ENCODE results near the gene SRGAP2B.
A peak's percentile ranks its signal among the peaks of the same experiment; 100 is the strongest.
"Not testable (repeated sequence)": the region's sequence is repeated elsewhere in the genome, so short reads cannot be mapped to it uniquely, and the experiment has no call there.

The SRGAP2B gene

GRCh38 chr1:145065194-145065826 is 29.8 kb downstream of the SRGAP2B start:
- H3K27ac Mint-ChIP-seq, DNase-seq, H3K4me3 Mint-ChIP-seq, H3K4me1 Mint-ChIP-seq, H3K9me3 Mint-ChIP-seq, H3K27me3 Mint-ChIP-seq: not testable (repeated sequence)
- peak; percentile 66 for ATAC-seq

DNA sequence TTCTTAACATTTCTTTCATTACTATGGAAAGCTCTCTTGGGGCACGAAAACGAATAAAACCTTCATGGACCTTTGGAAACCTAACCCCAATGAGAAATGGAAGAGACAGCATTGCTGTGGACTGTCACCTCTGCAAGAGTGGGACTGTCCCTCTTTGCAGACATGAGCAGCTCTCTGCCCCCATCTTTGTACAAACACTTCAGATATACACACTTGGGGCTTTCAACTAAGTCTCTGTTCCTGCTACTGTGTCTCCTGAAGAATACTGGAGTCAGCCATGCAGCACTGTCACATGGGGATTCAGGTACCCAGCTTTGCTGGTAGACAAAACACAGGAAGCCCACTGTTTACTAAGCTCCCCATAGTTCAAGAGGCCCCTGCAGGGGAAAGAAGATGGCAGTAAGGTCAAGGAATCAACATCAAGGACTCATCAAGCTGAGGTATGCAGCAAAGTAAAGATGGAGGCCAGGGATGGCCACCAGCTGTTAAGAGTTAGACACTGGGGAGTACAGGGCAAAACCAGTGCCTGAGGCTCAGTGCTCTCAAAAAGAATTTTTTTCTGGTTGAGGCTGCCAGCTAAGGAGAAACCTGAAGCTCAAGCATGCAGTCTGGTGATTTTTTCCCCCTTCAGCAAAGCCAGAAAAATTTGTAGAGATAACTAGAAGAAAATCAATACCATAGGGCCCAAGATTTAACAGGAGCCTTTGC is 31.0 kb downstream of the SRGAP2B start:
- H3K27ac Mint-ChIP-seq, ATAC-seq, H3K4me3 Mint-ChIP-seq, H3K9me3 Mint-ChIP-seq, H3K4me1 Mint-ChIP-seq, DNase-seq, H3K27me3 Mint-ChIP-seq: not testable (repeated sequence)

GRCh38 chr1:145063285-145063684 is 31.8 kb downstream of the SRGAP2B start:
- not testable (repeated sequence) for H3K27ac Mint-ChIP-seq, H3K9me3 Mint-ChIP-seq, H3K27me3 Mint-ChIP-seq, H3K4me1 Mint-ChIP-seq, ATAC-seq, H3K4me3 Mint-ChIP-seq, DNase-seq

DNA sequence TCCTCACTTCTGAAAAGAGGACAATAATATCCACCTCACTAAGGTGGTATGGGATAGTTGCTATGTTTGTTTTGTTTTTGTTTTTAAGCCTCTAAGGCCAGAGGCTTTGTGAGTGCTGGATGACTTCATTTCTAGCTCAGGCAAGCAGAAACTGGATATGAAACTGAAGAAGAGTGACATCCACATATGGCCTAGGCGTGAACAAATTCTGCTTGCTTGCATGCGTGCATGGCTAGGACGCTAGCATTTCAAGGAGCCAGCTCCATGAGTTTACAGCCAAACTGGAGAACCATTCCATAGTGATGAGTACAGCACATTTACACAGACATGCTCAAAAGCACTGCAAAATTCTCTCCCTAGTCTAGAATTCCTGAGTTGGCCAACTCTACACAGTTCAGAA is 36.9 kb downstream of the SRGAP2B start:
- H3K27ac Mint-ChIP-seq, DNase-seq, H3K4me1 Mint-ChIP-seq, H3K4me3 Mint-ChIP-seq, H3K27me3 Mint-ChIP-seq, H3K9me3 Mint-ChIP-seq: not testable (repeated sequence)
- peak; percentile 54 for ATAC-seq

DNA sequence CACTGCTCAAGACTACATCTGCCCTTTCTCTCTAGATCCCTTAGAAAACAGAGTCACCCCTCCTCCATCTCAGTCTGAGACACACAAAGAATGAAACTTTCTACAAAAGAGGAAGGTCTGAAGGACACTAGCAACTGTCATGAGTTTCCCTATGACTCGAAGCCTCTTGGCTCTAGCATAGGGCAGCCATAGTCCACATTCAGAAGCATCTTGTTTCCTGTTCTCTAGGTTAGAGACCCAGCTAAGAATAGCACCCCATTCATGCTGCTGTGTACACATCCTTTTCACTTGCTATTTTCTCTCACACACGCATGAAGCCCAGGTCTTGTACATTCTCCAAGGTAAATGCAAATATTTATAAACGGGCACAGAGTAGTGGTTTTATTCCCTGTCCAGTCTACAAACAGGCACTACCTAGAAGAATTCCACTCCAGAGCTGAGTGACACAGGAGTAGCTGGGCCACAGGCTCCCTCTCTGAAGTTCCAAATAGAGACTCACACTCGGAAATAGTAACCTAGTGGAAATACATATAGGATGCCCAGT is 39.8 kb downstream of the SRGAP2B start:
- not testable (repeated sequence) for H3K27me3 Mint-ChIP-seq

GRCh38 chr1:145053428-145053827 is 41.7 kb downstream of the SRGAP2B start:
- not testable (repeated sequence) for H3K27ac Mint-ChIP-seq, H3K27me3 Mint-ChIP-seq, H3K4me3 Mint-ChIP-seq, H3K9me3 Mint-ChIP-seq, DNase-seq, ATAC-seq, H3K4me1 Mint-ChIP-seq

More for the DNA sequence above, 39.8 kb downstream of the SRGAP2B start:
- ATAC-seq: peak; percentile 97
- H3K4me1 Mint-ChIP-seq, H3K9me3 Mint-ChIP-seq, DNase-seq, H3K27ac Mint-ChIP-seq, H3K4me3 Mint-ChIP-seq: not testable (repeated sequence)

DNA sequence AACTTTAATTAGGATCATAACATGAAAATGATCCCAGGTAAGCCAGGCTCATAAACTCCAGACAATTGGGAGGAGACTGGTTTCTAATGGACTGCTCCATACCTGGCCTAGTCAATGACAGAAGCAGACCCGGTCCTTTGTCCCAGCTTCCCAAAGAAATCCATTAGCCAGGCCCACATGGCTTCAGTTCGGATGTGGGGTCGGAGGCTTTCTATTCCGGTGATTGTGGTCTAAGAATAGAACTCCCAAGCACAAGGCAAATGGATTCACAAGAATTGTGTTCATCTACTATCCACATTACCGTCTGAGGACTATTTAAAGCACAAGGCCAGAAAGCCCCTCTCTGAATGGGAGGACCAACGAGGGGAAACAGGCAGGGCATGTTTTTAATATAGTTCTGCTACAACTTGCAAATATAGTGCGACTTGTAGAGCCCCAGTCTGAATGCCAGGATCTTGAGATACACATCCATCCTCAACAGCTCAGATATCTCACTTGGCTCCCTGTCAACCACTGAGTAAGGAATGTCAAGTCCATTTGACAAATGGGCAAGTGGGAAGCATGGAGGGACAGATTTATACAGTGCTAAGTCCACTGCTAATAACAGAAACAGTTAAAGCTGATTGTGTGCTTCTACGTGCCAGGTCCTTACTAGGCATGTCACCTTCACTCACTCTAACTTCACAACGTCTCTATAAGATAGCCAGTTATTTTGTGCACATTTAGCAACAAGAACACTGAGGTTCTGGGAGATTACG is 42.9 kb downstream of the SRGAP2B start:
- H3K27me3 Mint-ChIP-seq, H3K27ac Mint-ChIP-seq, ATAC-seq, H3K4me1 Mint-ChIP-seq, DNase-seq, H3K4me3 Mint-ChIP-seq, H3K9me3 Mint-ChIP-seq: not testable (repeated sequence)

- H3K4me1 Mint-ChIP-seq, ATAC-seq, H3K27ac Mint-ChIP-seq, H3K27me3 Mint-ChIP-seq, H3K9me3 Mint-ChIP-seq, H3K4me3 Mint-ChIP-seq, DNase-seq: not testable (repeated sequence)
Measured at GRCh38 chr1:145048181-145048856, 46.8 kb downstream of the SRGAP2B start.

- H3K27me3 Mint-ChIP-seq, H3K4me3 Mint-ChIP-seq, DNase-seq, H3K4me1 Mint-ChIP-seq, H3K9me3 Mint-ChIP-seq, H3K27ac Mint-ChIP-seq: not testable (repeated sequence)
- peak; percentile 67 for ATAC-seq
Measured at GRCh38 chr1:145047553-145047952, 47.6 kb downstream of the SRGAP2B start.

- not testable (repeated sequence) for DNase-seq, ATAC-seq, H3K4me3 Mint-ChIP-seq, H3K9me3 Mint-ChIP-seq, H3K4me1 Mint-ChIP-seq, H3K27me3 Mint-ChIP-seq, H3K27ac Mint-ChIP-seq
Measured at GRCh38 chr1:145045571-145046273, 49.4 kb downstream of the SRGAP2B start.

- ATAC-seq: peak; percentile 96
- H3K4me3 Mint-ChIP-seq: not testable (repeated sequence)
Measured at GRCh38 chr1:145041519-145041918, 53.6 kb downstream of the SRGAP2B start.

GRCh38 chr1:145036019-145036418 is 59.1 kb downstream of the SRGAP2B start:
- not testable (repeated sequence) for H3K4me3 Mint-ChIP-seq, DNase-seq, H3K27me3 Mint-ChIP-seq, H3K9me3 Mint-ChIP-seq, H3K4me1 Mint-ChIP-seq, ATAC-seq, H3K27ac Mint-ChIP-seq

More at GRCh38 chr1:145041519-145041918, 53.6 kb downstream of the SRGAP2B start:
- H3K4me1 Mint-ChIP-seq, DNase-seq, H3K27ac Mint-ChIP-seq, H3K27me3 Mint-ChIP-seq, H3K9me3 Mint-ChIP-seq: not testable (repeated sequence)

DNA sequence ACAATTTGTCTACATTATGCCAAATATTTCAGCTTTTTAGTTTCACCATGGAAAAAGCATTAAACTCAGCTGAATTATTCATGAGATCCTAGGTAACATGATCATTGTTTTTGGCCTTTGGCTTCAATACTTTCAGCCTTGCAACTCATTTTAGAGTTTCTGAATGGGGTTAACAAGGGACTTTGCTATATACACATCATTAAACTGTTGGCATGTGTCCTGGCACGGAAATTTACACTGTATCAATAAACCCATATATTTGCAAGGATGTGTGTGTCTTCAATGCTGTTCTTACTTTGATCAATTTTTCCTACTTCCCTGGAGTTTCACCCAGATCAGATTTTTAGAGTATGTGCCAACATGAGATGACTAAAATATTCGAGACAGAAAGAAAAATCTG is 61.6 kb downstream of the SRGAP2B start:
- not testable (repeated sequence) for ATAC-seq, H3K9me3 Mint-ChIP-seq, H3K4me3 Mint-ChIP-seq, H3K27ac Mint-ChIP-seq, H3K4me1 Mint-ChIP-seq, DNase-seq, H3K27me3 Mint-ChIP-seq

GRCh38 chr1:145027251-145027650 is 67.9 kb downstream of the SRGAP2B start:
- H3K27ac Mint-ChIP-seq, H3K9me3 Mint-ChIP-seq, ATAC-seq: not testable (repeated sequence)

DNA sequence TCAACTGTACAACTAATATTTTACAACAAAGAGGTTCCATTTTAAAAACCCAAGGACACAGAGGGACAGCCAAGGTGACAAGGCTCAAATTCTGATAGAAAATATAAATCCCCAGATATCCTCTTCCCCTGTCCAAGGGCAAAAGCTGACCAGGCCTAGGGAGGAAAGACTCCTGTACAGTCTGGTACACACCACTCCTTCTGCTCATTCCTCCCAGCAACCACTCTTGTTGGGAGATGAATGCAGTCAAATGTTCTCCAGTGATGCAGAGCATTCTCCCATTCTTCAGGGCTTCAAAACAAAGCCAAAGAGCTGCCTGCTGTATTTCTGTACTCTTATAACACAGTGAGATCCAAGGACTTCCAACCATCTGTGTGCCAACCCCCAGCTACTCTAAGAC is 69.8 kb downstream of the SRGAP2B start:
- not testable (repeated sequence) for H3K27ac Mint-ChIP-seq, DNase-seq, H3K4me1 Mint-ChIP-seq, H3K27me3 Mint-ChIP-seq, H3K9me3 Mint-ChIP-seq, ATAC-seq, H3K4me3 Mint-ChIP-seq

More at GRCh38 chr1:145027251-145027650, 67.9 kb downstream of the SRGAP2B start:
- H3K27me3 Mint-ChIP-seq, H3K4me1 Mint-ChIP-seq, DNase-seq, H3K4me3 Mint-ChIP-seq: not testable (repeated sequence)
